Measurements from ENCODE around the gene ECHS1.
"Not testable (repeated sequence)": the region's sequence is repeated elsewhere in the genome, so short reads cannot be mapped to it uniquely, and the experiment has no call there.

The ECHS1 gene

DNA sequence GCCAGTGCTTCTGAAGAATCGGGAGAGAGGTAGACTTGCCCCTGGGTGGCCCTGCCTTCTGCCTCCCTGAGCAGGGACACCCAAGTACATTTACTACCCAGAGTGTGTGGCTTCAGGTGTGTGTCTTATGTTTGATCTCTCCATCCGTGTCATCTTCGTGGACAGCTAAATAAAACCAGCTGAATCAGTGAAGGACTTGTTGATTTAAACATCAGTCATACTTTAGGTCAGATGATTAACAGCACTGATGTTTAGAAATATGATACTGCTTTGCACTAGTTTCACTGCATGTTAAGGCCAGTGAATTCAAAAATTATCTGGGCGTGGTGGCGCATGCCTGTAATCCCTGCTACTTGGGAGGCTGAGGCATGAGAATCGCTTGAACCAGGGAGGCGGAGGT lies 24.8 kb upstream of the ECHS1 start:
- no peak for DNase-seq

GRCh38 chr10:133396035-133396624 lies 23.0 kb upstream of the ECHS1 start:
- no peak for DNase-seq

DNA sequence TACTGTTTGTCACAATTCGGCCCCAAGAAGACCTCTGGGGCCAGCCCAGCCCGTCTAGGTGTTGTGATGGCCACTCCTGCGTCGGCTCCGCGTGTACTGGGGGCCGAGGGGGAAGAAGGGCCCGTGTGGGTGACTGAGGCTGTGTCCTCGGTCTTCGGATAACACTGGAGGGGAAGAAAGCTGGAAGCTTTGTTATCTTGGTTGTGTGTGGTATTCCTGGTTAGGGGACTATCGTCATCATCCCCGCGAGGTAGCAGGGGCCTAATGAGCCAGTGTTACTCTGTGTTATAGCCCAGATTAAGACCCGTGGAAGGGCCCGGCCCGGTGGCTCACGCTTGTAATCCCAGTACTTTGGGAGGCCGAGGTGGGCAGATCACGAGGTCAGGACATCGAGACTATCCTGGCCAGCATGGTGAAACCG lies 21.7 kb upstream of the ECHS1 start:
- no peak for DNase-seq

- DNase-seq = peak; percentile 91
Measured at GRCh38 chr10:133394064-133394663, 21.0 kb upstream of the ECHS1 start, which contains the start of gene MTG1. Gene MTG1 (plus strand): TSS chr10:133394157. CDS start chr10:133394221, 64 bp downstream.

GRCh38 chr10:133393401-133394063 lies 20.4 kb upstream of the ECHS1 start:
- no peak for DNase-seq

- no peak for DNase-seq
Measured at GRCh38 chr10:133391761-133392518, 18.8 kb upstream of the ECHS1 start.

DNA sequence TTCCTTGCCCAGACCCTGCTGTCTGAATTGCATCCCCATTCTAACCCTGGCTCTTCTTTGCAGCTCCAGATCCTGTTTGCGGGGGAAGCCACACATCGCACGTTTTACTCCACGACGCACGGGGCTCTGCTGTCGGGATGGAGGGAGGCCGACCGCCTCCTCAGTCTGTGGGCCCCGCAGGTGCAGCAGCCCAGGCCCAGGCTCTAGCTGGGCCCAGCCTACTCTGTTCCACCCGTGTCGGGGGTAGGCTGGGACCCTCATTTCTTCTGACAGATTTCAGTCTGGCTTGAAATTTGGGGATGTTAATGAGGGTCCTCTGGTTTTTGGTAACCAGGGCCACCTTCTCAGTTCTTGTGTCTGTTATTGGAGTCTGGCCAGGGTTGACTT lies 18.1 kb upstream of the ECHS1 start:
- no peak for DNase-seq

GRCh38 chr10:133390597-133391248 lies 17.6 kb upstream of the ECHS1 start:
- DNase-seq = no peak

DNA sequence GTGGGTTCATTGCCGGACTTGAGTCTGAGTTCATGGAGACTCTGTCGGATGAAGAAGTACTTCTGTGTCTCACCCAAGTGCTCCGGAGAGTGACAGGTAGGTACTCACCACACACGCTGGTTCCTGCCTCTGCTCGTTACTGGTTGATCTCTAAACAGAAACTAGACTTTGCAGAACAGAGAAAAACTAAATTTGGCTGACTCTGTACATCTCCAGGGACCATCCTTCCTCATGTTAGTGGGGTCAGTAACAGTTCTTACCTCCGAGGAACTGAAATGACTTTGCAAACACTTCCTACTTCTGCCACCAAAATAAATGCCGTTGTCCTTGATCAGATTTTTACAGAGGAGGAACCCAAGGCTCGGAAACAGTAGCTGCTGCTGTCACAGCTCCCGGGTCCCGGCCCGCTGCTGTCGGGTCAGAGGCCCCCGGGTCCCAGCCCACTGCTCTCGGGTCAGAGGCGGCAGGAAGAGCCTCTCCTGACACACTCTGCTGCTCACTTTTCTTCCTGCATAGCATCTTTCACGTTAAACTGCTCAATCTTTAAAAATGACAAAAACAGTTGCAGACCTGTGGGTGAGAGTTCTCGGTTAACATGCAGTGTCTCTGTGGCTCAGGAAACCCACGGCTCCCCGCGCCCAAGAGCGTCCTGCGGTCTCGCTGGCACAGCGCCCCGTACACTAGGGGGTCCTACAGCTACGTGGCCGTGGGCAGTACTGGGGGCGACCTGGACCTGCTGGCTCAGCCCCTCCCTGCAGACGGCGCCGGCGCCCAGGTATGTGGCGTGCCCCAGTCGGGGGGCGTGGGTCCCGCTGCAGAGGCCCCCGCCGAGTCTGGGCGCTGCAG lies 16.0 kb upstream of the ECHS1 start:
- peak; percentile 42 for DNase-seq

DNA sequence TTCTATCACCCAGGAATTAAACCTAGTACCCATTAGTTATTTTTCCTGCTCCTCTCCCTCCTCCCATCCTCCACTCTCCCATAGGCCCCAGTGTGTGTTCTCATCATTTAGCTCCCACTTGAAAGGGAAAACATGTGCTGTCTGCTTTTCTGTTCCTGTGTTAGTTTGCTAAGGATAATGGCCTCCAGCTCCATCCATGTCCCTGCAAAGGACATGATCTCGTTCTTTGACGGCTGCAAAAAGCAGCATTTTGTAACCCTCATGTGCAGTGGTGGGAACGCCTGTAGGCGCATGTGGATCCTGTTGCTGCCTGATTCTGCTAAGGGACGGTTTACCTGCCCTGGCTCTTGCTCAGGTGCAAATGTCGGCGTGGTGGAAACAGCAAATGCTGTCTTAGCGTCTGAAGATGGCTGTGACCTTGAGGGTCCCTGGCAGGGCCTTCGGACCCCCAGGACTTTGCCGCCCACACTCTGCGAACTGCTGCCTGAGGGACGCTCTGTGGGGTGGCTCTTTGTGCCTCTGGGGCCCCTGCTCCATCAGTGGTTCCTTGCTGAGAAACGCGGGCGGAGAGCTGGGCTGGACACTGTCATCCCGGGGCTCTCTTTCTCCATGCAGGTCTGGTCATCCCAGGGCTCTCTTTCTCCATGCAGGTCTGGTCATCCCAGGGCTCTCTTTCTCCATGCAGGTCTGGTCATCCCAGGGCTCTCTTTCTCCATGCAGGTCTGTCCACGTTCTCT lies 15.2 kb upstream of the ECHS1 start:
- peak; percentile 35 for DNase-seq

GRCh38 chr10:133386951-133387350 lies 13.8 kb upstream of the ECHS1 start:
- DNase-seq = not testable (repeated sequence)

DNA sequence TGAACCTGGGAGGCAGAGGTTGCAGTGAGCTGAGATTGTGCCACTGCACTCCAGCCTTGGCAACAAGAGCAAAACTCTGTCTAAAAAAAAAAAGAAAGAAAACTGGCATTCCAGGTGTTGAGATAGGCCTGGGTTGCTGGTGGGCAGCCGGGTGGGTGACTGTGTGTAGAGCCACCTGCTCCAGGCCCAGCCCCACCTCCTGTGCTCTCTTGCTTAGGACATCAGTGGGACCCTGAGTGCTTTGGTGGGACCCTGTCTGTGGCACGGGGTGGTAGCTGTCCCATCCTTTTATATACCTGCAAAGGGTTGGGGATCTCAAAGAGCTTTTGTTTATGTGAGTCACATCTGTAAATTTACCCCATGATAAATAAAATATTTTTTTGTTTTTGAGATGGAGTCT lies 12.1 kb upstream of the ECHS1 start:
- DNase-seq = no peak

DNA sequence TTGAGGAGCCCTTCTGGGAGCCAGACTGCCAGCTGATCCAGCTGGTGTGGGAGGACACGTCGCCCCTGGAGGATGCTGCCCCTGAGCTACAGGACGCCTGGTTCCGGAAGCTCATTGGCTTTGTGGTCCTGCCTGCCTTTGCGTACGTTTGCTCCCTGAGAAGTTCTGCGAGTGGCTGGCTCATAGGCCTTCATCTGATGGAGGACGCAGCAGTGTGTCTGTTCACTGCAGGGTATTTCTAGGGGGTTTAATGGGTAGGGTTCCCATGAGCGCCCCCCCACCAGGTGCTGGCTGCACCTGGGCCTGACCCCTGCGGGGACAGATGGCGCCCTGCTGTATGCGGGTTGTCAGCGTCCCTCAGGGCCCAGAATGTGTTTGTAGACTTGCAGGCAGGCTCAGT lies 10.9 kb upstream of the ECHS1 start:
- no peak for DNase-seq

- no peak for DNase-seq
Measured at GRCh38 chr10:133383551-133383950, 10.4 kb upstream of the ECHS1 start.

DNA sequence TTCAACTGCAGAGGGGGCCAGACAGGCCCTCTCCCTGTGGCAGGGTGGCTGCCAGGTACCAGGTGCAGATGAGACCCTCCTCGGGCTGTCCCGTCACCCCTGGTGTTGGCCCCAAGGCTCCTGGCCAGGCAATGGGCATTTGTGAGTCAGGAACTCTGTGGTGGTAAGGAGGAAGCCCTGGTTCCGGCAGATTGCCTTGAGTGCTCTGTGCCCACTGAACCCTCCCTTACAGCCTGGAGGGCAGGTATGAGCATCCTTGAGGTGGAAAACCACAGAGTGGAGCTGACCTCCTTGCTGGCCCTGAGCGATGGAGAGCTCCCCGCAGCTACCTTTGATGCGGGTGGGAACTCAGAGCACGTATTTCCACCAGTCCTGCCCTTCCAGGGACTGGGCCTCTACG lies 7.9 kb upstream of the ECHS1 start:
- DNase-seq = no peak

GRCh38 chr10:133379801-133380666 lies 6.9 kb upstream of the ECHS1 start:
- no peak for DNase-seq

- DNase-seq = no peak
Measured at GRCh38 chr10:133379152-133379800, 6.1 kb upstream of the ECHS1 start, which contains the start of gene PAOX. Gene PAOX (plus strand): TSS chr10:133379262. CDS start chr10:133379317, 55 bp downstream.

DNA sequence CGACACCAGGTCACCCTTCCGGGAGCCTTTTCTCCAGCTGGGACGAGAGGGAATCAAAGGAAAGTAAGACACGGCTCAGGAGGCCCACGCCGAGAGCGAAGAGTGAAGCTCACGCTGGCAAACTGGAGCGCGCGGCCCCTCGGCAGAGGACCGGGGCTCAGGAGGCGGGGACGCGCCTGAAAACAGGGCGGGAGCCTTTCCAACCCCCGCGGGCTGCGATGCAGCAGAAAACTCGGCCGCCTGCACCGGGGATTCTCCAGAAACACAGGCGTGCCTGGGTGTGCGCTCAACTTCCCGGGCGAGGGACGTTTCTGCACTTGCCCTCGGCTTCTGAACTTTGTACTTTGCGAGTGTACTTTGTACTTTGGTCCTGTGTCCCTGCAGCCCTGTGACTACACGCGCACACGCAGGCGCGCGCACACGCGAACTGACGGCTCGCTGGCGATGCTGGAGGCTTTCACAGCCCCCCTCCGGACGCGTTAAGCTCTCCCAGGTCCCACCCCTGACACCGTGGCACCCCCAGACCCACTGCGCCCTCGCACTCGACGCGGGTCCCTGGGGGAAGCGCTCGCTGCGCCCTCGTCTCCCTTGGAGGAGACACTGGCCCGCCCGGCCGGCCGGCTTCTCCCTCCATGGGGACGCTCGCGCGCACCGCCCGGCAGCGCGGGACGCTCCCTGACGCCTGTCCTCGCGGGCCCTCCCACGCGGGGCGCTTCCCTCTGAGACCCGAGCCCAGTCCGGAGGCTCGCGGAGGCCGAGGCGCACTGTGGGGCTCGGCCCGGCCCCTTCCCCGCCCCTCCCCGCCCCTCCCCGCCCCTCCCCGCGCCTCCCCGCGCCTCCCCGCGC lies 5.3 kb upstream of the ECHS1 start:
- DNase-seq = peak; percentile 39

- no peak for DNase-seq
Measured at GRCh38 chr10:133377818-133378250, 4.7 kb upstream of the ECHS1 start.
